ENCODE data around the gene SUSD6. TPM values are rescaled to one million over a fixed set of nuclear protein-coding genes. Genes with fewer than 3 reads are reported as not detected.

The SUSD6 gene
- total RNA-seq, 4 donors from 2014 or later: 11.9 to 26.3 (median 16.2) TPM

GRCh38 chr14:69711065-69711464, 99.7 kb downstream of the SUSD6 start:
- Histone ChIP-seq H3K27me3 (no peaks in the 10 kb centered on the region), H3K36me3 (peaks cover 0 to 38% of the 10 kb centered on the region in 2 donors), H3K9me3 (no peaks in the 10 kb centered on the region), H3K4me3 (no peak overlapping the region), H3K4me1 (peaks cover 35 to 39% of the 10 kb centered on the region in 2 donors), H3K27ac (peak overlapping the region; percentile 46 to 69 (median 56))
- no peak for TF ChIP-seq POLR2A (IDR thresholded peaks at IDR 0.05)
- no peak for TF ChIP-seq CTCF (IDR thresholded peaks at IDR 0.05 in 4 of 5, conservative IDR thresholded peaks at IDR 0.05 in 1 of 5)
- in situ Hi-C loops (cut with MboI; ENCODE audit: low sequenced_read_pairs in 4 of 4): no loop called here
- DNase-seq (peak in 1 of 2 donors; percentile 41), ATAC-seq (no peak)
- intact Hi-C loops (cut with DNase I; ENCODE audit: low total_unique reads): no loop called here

- intact Hi-C loops (cut with DNase I; ENCODE audit: low total_unique reads): no loop called here
- DNase-seq: no peak
- Histone ChIP-seq H3K36me3 (peaks cover 0 to 36% of the 10 kb centered on the region in 2 donors), H3K27ac (peak overlapping the region; percentile 46 to 69 (median 56)), H3K27me3 (no peaks in the 10 kb centered on the region), H3K4me1 (peaks cover 40 to 43% of the 10 kb centered on the region in 2 donors), H3K4me3 (no peak overlapping the region), H3K9me3 (no peaks in the 10 kb centered on the region)
- TF ChIP-seq CTCF (IDR thresholded peaks at IDR 0.05 in 4 of 5, conservative IDR thresholded peaks at IDR 0.05 in 1 of 5) (no peak), POLR2A (IDR thresholded peaks at IDR 0.05) (no peak)
- in situ Hi-C loops (cut with MboI; ENCODE audit: low sequenced_read_pairs in 4 of 4): no loop called here
- no peak for ATAC-seq
These were observed 100.1 kb downstream of the SUSD6 start for GRCh38 chr14:69711477-69711876.

GRCh38 chr14:69711881-69712560, 100.6 kb downstream of the SUSD6 start:
- Histone ChIP-seq H3K27ac (peak overlapping the region in 3 of 4 donors; percentile 46 to 69 (median 61)), H3K9me3 (no peaks in the 10 kb centered on the region), H3K27me3 (no peaks in the 10 kb centered on the region), H3K36me3 (peaks cover 0 to 31% of the 10 kb centered on the region in 2 donors), H3K4me3 (no peak overlapping the region), H3K4me1 (peaks cover 43 to 48% of the 10 kb centered on the region in 2 donors)
- TF ChIP-seq CTCF (IDR thresholded peaks at IDR 0.05 in 4 of 5, conservative IDR thresholded peaks at IDR 0.05 in 1 of 5) (no peak), POLR2A (IDR thresholded peaks at IDR 0.05) (no peak)
- in situ Hi-C loops (cut with MboI; ENCODE audit: low sequenced_read_pairs in 4 of 4) (no loop called here), intact Hi-C loops (cut with DNase I; ENCODE audit: low total_unique reads) (no loop called here)
- no peak for ATAC-seq
- peak in 1 of 2 donors; percentile 35 for DNase-seq

- intact Hi-C loops (cut with DNase I; ENCODE audit: low total_unique reads): no loop called here
- no peak for TF ChIP-seq CTCF (IDR thresholded peaks at IDR 0.05 in 4 of 5, conservative IDR thresholded peaks at IDR 0.05 in 1 of 5)
- TF ChIP-seq POLR2A (IDR thresholded peaks at IDR 0.05): no peak
- peak in 1 of 2 donors; percentile 34 for ATAC-seq
- H3K27ac ChIP-seq: peak overlapping the region; percentile 39 to 69 (median 54)
- no peaks in the 10 kb centered on the region for H3K27me3 ChIP-seq
- H3K4me1 ChIP-seq: peaks cover 43 to 48% of the 10 kb centered on the region in 2 donors
- no peaks in the 10 kb centered on the region for H3K9me3 ChIP-seq
- in situ Hi-C loops (cut with MboI; ENCODE audit: low sequenced_read_pairs in 4 of 4): no loop called here
- H3K4me3 ChIP-seq: no peak overlapping the region
- DNase-seq: peak in 1 of 2 donors; percentile 47
- peaks cover 0 to 25% of the 10 kb centered on the region in 2 donors for H3K36me3 ChIP-seq
These were observed 101.2 kb downstream of the SUSD6 start for GRCh38 chr14:69712599-69713088.
